ENCODE data around the gene UBR4. TPM values are rescaled to one million over a fixed set of nuclear protein-coding genes. Genes with fewer than 3 reads are reported as not detected.

The UBR4 gene
- 67.0 and 158 TPM in 2 replicates for total RNA-seq

DNA sequence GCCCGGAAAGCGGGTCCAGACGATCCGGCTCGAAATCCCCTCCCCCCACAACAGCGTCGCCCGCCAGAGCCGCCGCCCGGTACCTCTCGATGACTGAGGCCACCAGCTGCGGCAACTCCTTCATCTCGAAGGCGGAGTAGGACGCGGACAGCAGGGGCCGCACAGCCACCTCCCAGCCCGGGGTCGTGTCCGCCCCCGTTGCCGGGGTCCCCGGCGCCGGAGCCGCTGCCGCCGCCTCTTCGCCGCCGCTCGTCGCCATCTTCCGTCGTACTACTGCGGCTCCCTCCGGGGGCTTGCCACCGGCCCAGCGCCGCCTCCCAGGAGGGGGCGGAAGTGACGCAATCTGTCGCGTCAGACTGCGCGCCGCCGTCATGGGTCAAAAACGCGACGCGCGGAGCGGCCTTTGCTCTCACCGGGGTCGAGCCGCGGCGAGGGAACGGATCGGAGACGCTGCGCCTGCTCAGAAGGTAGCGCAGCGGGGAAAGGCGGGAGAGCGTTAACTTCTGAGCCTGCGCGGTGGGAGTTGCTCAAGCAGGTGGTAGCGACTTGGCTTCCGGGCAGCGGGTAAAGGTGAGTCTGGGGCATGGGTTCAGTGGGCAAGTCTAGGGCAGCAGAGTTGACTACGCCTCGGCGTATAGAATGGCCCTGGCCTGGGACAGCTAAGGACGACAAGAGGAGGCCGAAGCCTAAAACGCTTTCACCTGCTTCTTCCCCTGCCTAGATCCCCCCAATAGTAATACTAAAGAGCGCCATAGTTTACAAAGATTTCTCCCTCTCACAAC lies at the start of gene UBR4:
UBR4 (minus strand) TSS at position 277 of the 782 bp plus-strand sequence; CDS start at position 259, 18 bp downstream.

DNA sequence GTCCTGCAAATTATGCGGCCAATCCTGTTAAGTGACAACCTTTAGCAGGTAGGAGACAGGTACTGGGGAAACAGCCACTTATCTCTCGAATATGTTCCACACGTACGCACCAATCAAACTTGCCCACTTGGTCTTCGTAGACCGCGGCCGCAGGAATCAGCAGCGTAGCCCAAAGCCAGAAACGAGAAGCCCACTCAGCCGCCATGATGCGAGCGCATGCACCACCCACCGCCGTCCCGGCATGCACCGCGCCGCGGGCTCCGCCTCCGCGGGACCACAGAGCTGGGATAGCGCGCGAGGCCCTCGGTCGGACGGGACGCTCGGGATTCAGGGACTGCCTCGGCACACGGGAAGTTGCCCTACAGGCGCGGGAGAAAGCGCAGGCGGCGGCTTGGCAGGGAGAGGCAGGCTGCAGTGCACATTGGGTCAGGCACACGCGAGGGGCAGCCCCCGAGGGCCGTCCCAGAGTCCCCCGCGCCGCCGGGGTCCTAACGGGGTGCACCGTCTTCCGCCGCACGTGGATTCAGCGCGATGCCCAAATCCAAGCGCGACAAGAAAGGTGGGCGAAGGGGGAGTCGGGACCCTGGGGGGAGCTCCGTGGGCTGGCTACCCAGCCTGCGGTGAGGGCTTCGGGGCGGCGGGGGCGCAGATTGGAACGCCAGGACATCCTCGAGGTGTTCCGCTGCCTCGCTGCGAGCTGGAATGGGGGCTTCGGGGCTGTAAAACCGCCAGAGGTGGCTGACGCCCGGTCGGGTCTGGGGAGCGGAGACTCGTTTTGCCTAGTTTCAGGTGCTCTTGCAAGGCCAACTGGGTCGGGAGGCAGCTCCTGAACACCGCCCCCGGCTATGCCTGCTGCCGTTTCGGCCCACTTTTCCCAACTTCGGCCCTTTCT lies 41.5 kb upstream of the UBR4 start, which contains the start of the genes EMC1 and MRTO4:
EMC1 (minus strand) TSS at position 220 of the 892 bp plus-strand sequence; CDS start at position 205, 15 bp downstream.
MRTO4 (plus strand) TSS at position 501 of the 892 bp plus-strand sequence; CDS start at position 532, 31 bp downstream.

Other genes with a start within 250 kb of the UBR4 start
- 34.5 and 76.8 TPM in 2 replicates for gene EMC1, start 41.3 kb upstream of the UBR4 start, total RNA-seq
- 19.4 and 27.8 TPM in 2 replicates for gene MRTO4, start 41.5 kb upstream of the UBR4 start, total RNA-seq
- gene AKR7A3, start 78.5 kb upstream of the UBR4 start, total RNA-seq, result 0.06 and 0.16 TPM in 2 replicates
- gene AKR7A2, start 101.9 kb upstream of the UBR4 start, total RNA-seq, result 41.9 and 43.3 TPM in 2 replicates
- 12.8 and 20.1 TPM in 2 replicates for gene SLC66A1, start 102.1 kb upstream of the UBR4 start, total RNA-seq

All from bladder microvascular endothelial cell (primary cell).